Common myeloid progenitor, CD34-positive (primary cell): ENCODE data around the gene TMEM254.
A peak's percentile ranks its signal among the peaks of the same experiment; 100 is the strongest.
"Not testable (repeated sequence)": the region's sequence is repeated elsewhere in the genome, so short reads cannot be mapped to it uniquely, and the experiment has no call there.

Experiments used
- CTCF ChIA-PET: fragments of 350-600 bp; sonication (Branson Sonifier 250); formaldehyde crosslinking; loops from one replicate; lab custom pipeline; 2021; ENCODE audit warnings: antibody characterized with exemption; lab: Charles Lee
- POLR2A ChIA-PET: fragments of 350-600 bp; sonication (Branson Sonifier 250); formaldehyde crosslinking; loops from one replicate; lab custom pipeline; 2021; ENCODE audit warnings: antibody characterized with exemption; lab: Charles Lee
- DNase-seq, 3 donors: peaks; one replicate each; pipeline versions ENCODE4 v3.0.0 to v3.0.0-alpha.2; 2013
- H3K27ac ChIP-seq, 2 experiments: 1 replicate in 1 of 2; 2 replicates in 1 of 2; pipeline ENCODE4 v1.7.0; 2013; ENCODE audit warnings: inconsistent platforms in 2 of 2, low read length in 2 of 2, mild to moderate bottlenecking in 2 of 2, low read depth in 1 of 2, moderate library complexity in 1 of 2; ENCODE audit not compliant: severe bottlenecking in 2 of 2, insufficient read depth in 1 of 2, poor library complexity in 1 of 2
- H3K27me3 ChIP-seq, 5 experiments: replicated peaks in 2 of 5; 1 replicate in 3 of 5; 2 replicates in 2 of 5; pipeline versions ENCODE4 v1.6.1 to v1.7.0; 2013; ENCODE audit warnings: low read length in 4 of 5, mild to moderate bottlenecking in 2 of 5, moderate library complexity in 2 of 5, inconsistent platforms in 1 of 5; ENCODE audit not compliant: insufficient read depth in 5 of 5, control insufficient read depth in 4 of 5
- H3K36me3 ChIP-seq, 4 experiments: 1 replicate in 2 of 4; 2 replicates in 2 of 4; pipeline versions ENCODE4 v1.6.1 to v1.7.0; 2013; ENCODE audit warnings: low read length in 3 of 4, control low read depth in 1 of 4, mild to moderate bottlenecking in 1 of 4; ENCODE audit not compliant: control insufficient read depth in 4 of 4, insufficient read depth in 4 of 4
- H3K4me1 ChIP-seq, 4 experiments: 1 replicate in 3 of 4; 2 replicates in 1 of 4; pipeline versions ENCODE4 v1.6.1 to v1.7.1; 2013; ENCODE audit warnings: low read length in 3 of 4, mild to moderate bottlenecking in 3 of 4, control low read depth in 1 of 4, inconsistent platforms in 1 of 4, moderate library complexity in 1 of 4; ENCODE audit not compliant: control insufficient read depth in 4 of 4, insufficient read depth in 4 of 4; ENCODE audit errors: control extremely low read depth in 1 of 4
- H3K4me3 ChIP-seq, 7 experiments: 1 replicate in 4 of 7; 2 replicates in 3 of 7; pipeline versions ENCODE4 v1.5.1 to v1.7.0; 2013; ENCODE audit warnings: mild to moderate bottlenecking in 7 of 7, low read length in 6 of 7, moderate library complexity in 6 of 7, inconsistent platforms in 2 of 7, low read depth in 2 of 7, control low read depth in 1 of 7; ENCODE audit not compliant: insufficient read depth in 4 of 7, control insufficient read depth in 1 of 7; ENCODE audit errors: extremely low read depth in 1 of 7
- H3K9me3 ChIP-seq, 5 experiments: 1 replicate in 4 of 5; 2 replicates in 1 of 5; pipeline versions ENCODE4 v1.6.1 to v1.7.1; 2013; ENCODE audit warnings: low read length in 4 of 5, mild to moderate bottlenecking in 2 of 5, inconsistent platforms in 1 of 5, low read depth in 1 of 5, moderate library complexity in 1 of 5; ENCODE audit not compliant: control insufficient read depth in 4 of 5, insufficient read depth in 2 of 5; ENCODE audit errors: control extremely low read depth in 1 of 5
- WGBS: methylation state at CpG from one replicate; pipeline ENCODE4 v1.1.5; 2013; ENCODE audit not compliant: insufficient coverage; 5-methylcytosine and 5-hydroxymethylcytosine counted together

Gene TMEM254

DNA sequence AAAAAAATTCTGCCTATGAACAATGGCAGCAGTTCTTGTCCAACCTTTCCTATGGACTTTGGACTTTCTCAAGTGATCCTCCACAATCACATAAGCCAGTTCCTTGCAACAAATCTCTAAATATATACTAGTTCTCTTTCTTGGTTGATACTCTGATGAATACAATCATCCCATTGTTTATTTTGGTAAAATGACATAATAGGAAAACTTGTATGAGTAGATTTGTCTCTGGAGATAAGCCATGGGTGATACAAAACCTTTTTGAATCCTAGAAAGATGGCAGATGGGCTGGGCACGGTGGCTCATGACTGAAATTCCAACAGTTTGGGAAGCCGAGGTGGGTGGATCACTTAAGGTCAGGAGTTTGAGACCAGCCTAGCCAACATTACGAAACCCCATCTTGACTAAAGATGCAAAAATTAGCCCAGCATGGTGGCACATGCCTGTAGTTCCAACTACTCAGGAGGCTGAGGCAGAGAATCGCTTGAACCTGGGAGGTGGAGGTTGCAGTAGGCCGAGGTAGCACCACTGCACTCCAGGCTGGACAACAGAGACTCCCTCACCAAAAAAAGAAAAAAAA lies 41.5 kb upstream of the TMEM254 start:
- not testable (repeated sequence) for H3K4me3 ChIP-seq
- WGBS, result 100% methylated on average over 3 of the region's 5 CpGs

DNA sequence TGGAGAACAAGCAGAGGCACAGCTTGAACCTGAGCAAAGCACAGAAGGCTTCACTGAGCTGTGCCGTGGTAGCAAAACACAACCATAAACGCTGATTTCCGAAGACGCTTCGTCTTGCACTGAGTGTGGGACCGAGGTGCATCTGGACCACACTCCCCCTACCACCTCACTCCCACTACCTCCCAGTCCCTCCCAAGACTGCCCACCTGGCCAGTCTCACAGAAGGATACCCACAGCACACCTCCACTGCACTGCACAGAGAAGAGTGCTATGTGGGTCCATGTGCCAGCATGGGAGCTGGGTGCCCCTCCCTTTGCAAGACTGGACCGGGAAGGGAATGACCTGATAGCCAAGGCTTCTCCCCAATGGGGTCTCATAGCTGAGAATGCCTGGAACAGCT lies 40.2 kb upstream of the TMEM254 start:
- H3K9me3 ChIP-seq, DNase-seq, CTCF ChIA-PET, H3K36me3 ChIP-seq, H3K27ac ChIP-seq, H3K4me1 ChIP-seq, H3K27me3 ChIP-seq, POLR2A ChIA-PET, H3K4me3 ChIP-seq: not testable (repeated sequence)
- 71% methylated on average over 1 of the region's 7 CpGs for WGBS

More for the DNA sequence above, 41.5 kb upstream of the TMEM254 start:
- H3K36me3 ChIP-seq, H3K27ac ChIP-seq, H3K4me1 ChIP-seq, H3K9me3 ChIP-seq, POLR2A ChIA-PET, DNase-seq, H3K27me3 ChIP-seq: not testable (repeated sequence)
- CTCF ChIA-PET, result interaction anchor here (0.6 kb wide), 1 partner anchor 20 kb away, joined by 3 read pairs; no protein-coding TSS in a partner anchor

DNA sequence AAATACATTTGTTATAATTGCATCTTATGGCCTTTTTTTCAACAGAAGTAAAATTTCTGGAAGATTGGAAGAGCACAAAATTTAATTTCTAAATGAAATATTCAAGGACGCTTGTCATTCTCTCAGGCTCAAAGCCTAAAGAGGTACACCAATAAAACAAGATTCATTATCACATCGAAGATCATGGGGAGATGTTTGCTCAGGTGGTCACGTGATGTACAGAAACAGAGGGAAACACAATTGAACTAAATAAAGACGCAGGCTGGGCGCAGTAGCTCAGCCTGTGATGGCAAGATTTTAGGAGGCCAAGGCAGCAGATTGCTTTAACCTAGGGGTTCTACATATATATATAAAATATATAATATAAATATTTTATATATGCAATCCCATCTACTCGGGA lies 37.3 kb upstream of the TMEM254 start:
- Histone ChIP-seq H3K4me3 (no peak overlapping the region), H3K9me3 (no peaks in the 10 kb centered on the region), H3K36me3 (no peaks in the 10 kb centered on the region), H3K27me3 (no peaks in the 10 kb centered on the region), H3K4me1 (no peaks in the 10 kb centered on the region), H3K27ac (no peak overlapping the region)
- ChIA-PET CTCF (no interaction called here), POLR2A (no interaction called here)
- no peak for DNase-seq
- no CpG with 5 or more reads among the region's 6 CpGs for WGBS

DNA sequence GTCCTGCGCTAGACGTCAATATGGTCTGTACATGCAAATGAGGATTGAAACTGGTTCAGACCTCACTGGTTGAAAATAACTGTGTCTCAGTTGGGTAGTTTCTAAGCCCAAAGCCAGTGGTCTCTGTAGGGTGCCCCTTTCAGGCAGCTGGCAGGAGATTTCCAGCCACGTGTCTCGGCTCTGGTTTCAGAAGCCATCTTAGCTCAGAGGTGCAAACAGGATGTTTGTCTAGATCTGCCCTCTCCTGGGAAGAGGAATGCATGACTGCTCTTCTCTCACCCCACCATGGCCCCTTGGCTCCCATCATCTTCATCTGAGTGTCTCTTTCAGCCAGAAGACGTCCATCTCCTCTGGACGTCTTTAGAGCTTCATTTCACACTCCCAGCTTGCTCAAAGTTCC lies 33.5 kb upstream of the TMEM254 start:
- H3K36me3 ChIP-seq, H3K9me3 ChIP-seq, H3K27me3 ChIP-seq, H3K4me3 ChIP-seq, H3K4me1 ChIP-seq, H3K27ac ChIP-seq, POLR2A ChIA-PET: not testable (repeated sequence)
- CTCF ChIA-PET, result interaction anchor here (0.9 to 1.7 kb wide), 2 partner anchors 14 to 15 kb away, joined by 4 read pairs; no protein-coding TSS in a partner anchor
- peak in 1 of 3 donors; percentile 8 for DNase-seq
- 97% methylated on average over 4 of the region's 6 CpGs for WGBS

DNA sequence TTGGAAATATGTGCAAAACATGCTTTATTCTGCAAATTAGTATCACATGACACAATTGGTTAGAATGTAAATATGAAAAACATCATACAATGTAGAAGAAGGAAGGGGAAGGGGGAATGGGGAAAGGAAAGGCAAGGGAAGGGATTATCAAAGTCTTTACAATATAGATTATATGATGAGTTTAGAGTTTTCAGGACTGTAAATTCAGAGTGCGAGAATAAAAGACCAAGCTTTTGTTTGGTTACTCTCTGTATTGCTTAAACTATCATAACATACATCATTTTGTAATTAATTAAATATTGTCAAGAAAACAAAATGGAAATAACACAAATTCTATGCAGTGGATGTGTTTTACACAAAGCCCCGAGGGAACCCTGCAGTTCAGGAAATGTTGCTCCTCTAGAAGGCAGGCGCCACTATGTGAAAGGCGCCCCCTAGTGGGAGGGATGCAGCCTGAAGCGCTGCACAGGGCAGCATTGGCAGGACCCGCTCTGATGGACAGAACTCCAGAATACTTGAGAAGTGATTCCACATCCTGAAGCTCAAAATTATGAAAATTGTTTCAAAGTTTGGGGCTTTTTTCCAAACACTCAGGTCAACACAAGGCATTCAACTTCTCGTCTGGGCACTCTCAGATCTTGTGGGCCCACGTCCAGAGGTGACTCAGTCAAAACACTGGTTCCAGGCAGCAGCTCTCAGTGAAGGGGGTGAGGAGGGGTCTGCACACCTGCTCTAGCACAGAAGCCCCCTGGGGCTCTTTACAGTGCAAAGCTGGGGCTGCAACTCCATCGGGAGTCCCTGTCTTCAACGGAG lies 31.6 kb upstream of the TMEM254 start:
- Histone ChIP-seq H3K27me3 (peaks cover 0 to 3% (median 0%) of the 10 kb centered on the region in 5 experiments), H3K4me3 (no peak overlapping the region), H3K36me3 (no peaks in the 10 kb centered on the region), H3K9me3 (no peaks in the 10 kb centered on the region), H3K4me1 (no peaks in the 10 kb centered on the region), H3K27ac (no peak overlapping the region)
- ChIA-PET CTCF (interaction anchor here (0.6 to 2.0 kb wide), 13 partner anchors 10 to 690 kb away, joined by 3 to 11 read pairs (median 4); no protein-coding TSS in a partner anchor), POLR2A (interaction anchor here (0.6 to 0.7 kb wide), 2 partner anchors 12 to 513 kb away, joined by 3 to 5 read pairs; no protein-coding TSS in a partner anchor)
- peak; percentile 61 to 78 (median 76) for DNase-seq
- 31% methylated on average over 8 of the region's 10 CpGs for WGBS

DNA sequence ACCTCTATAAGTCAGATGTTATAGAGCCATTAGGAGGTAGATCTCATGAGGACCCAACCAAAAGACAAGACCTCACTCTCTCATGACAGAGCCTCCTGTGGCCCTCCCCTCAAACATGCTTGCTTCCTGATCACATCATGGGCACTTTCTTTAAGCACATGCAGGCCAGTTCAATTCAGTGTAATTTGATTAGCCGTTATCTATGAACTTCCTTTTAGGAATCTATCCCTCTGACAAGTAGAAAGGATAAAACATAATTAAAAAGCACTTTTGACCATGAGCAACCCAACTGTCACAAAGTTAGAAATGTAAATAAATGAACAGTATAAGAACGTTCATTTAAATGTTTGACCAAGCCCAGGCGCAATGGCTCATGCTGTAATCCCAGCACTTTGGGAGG lies 27.7 kb upstream of the TMEM254 start:
- Histone ChIP-seq H3K27me3 (peaks cover 0 to 3% (median 0%) of the 10 kb centered on the region in 5 experiments), H3K4me3 (no peak overlapping the region), H3K4me1 (no peaks in the 10 kb centered on the region), H3K9me3 (no peaks in the 10 kb centered on the region), H3K36me3 (no peaks in the 10 kb centered on the region), H3K27ac (no peak overlapping the region)
- 100% methylated on average over 2 of the region's 3 CpGs for WGBS
- CTCF ChIA-PET, result interaction anchor here (1.4 kb wide), 1 partner anchor 8 kb away, joined by 9 read pairs; no protein-coding TSS in a partner anchor
- POLR2A ChIA-PET, result no interaction called here
- DNase-seq, result no peak

DNA sequence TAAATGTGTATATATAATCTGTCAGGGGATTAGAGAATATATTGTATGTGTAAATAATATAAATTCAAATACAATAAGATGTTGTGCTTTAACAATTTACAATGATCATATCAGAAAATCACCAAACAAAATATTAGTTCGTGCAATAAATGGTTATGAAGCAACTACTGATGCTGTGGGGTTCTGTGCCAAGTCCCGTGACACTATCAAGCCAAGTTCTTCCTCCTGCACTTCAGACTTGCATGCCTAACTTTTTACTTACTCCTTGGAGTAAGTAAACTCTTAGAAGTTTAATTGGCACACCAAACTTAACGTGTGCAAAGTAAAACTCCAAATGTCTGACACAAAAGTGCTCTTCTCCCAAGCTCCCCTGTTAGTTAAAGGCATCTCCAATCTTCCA lies 26.5 kb upstream of the TMEM254 start:
- CTCF ChIA-PET, result interaction anchor here (0.8 to 0.9 kb wide), 2 partner anchors 9 to 26 kb away, joined by 3 to 4 read pairs; no protein-coding TSS in a partner anchor
- H3K27me3 ChIP-seq, result peaks cover 0 to 3% (median 0%) of the 10 kb centered on the region in 5 experiments
- H3K27ac ChIP-seq, result no peak overlapping the region
- 100% methylated on average over 2 of the region's 3 CpGs for WGBS
- H3K9me3 ChIP-seq, result no peaks in the 10 kb centered on the region
- POLR2A ChIA-PET, result no interaction called here
- no peak for DNase-seq
- no peaks in the 10 kb centered on the region for H3K4me1 ChIP-seq
- no peaks in the 10 kb centered on the region for H3K36me3 ChIP-seq
- no peak overlapping the region for H3K4me3 ChIP-seq
